GM23248 (cell line): Measurements from ENCODE around the gene OR2W1. TPM values are rescaled to one million over a fixed set of nuclear protein-coding genes. Genes with fewer than 3 reads are reported as not detected.

Source experiments
- DNase-seq: peaks from one replicate; pipeline ENCODE4 v3.0.0-alpha.2; 2015
- H2AFZ ChIP-seq: fragments of 200-600 bp; sonication (generic); 2 replicates; pipeline ENCODE4 v1.6.1; 2016; ENCODE audit warnings: antibody characterized with exemption
- H3F3A ChIP-seq: fragments of 200-600 bp; sonication (generic); 2 replicates; pipeline ENCODE4 v1.6.1; 2016; ENCODE audit warnings: mild to moderate bottlenecking, antibody characterized with exemption, mixed run types; ENCODE audit not compliant: insufficient read depth
- H3K27ac ChIP-seq: fragments of 200-600 bp; sonication (generic); 2 replicates; pipeline ENCODE4 v1.5.1; 2016; ENCODE audit warnings: mild to moderate bottlenecking
- H3K27me3 ChIP-seq: fragments of 200-600 bp; sonication (generic); replicated peaks from 2 replicates; pipeline ENCODE4 v1.6.1; 2016; ENCODE audit warnings: mild to moderate bottlenecking; ENCODE audit not compliant: insufficient read depth
- H3K36me3 ChIP-seq: fragments of 200-600 bp; sonication (generic); 2 replicates; pipeline ENCODE4 v1.6.1; 2016; ENCODE audit warnings: low read depth, mild to moderate bottlenecking
- H3K4me1 ChIP-seq: fragments of 200-600 bp; sonication (generic); 2 replicates; pipeline ENCODE4 v1.6.1; 2016; ENCODE audit warnings: mild to moderate bottlenecking; ENCODE audit not compliant: insufficient read depth
- H3K4me2 ChIP-seq: fragments of 200-600 bp; sonication (generic); one replicate; pipeline ENCODE4 v1.6.1; 2016; ENCODE audit warnings: mild to moderate bottlenecking; ENCODE audit not compliant: unreplicated experiment
- H3K4me3 ChIP-seq: fragments of 200-600 bp; sonication (generic); 2 replicates; pipeline ENCODE4 v1.5.1; 2016; ENCODE audit warnings: mild to moderate bottlenecking
- H3K79me2 ChIP-seq: fragments of 200-600 bp; sonication (generic); 2 replicates; pipeline ENCODE4 v1.6.1; 2016; ENCODE audit warnings: mild to moderate bottlenecking; ENCODE audit not compliant: insufficient read depth
- H3K9ac ChIP-seq: fragments of 200-600 bp; sonication (generic); 2 replicates; pipeline ENCODE4 v1.6.1; 2016; ENCODE audit warnings: mild to moderate bottlenecking
- H3K9me2 ChIP-seq: fragments of 200-600 bp; sonication (generic); 2 replicates; pipeline ENCODE4 v1.6.1; 2016; ENCODE audit warnings: mixed run types, mild to moderate bottlenecking, moderate library complexity; ENCODE audit not compliant: insufficient read depth
- H3K9me3 ChIP-seq: fragments of 200-600 bp; sonication (generic); one replicate; pipeline ENCODE4 v1.6.1; 2017; ENCODE audit warnings: low read depth
- H4K20me1 ChIP-seq: fragments of 200-600 bp; sonication (generic); 2 replicates; pipeline ENCODE4 v1.6.0; 2016; ENCODE audit not compliant: insufficient read depth
- EZH2 ChIP-seq: fragments of 200-600 bp; sonication (generic); IDR thresholded peaks from 2 replicates; pipeline ENCODE4 v1.6.1; 2018; ENCODE audit warnings: antibody characterized with exemption, mild to moderate bottlenecking; ENCODE audit not compliant: insufficient read depth, poor library complexity, severe bottlenecking
- EZH2phosphoT487 ChIP-seq: fragments of 200-600 bp; sonication (generic); IDR thresholded peaks from 2 replicates; pipeline ENCODE4 v1.6.1; 2018; ENCODE audit warnings: antibody characterized with exemption, moderate library complexity, mild to moderate bottlenecking, low read depth; ENCODE audit not compliant: insufficient read depth
- WGBS, 2 experiments: methylation state at CpG; one replicate each; pipeline ENCODE4 v1.1.6; 2015 to 2017; ENCODE audit warnings: low lambda C conversion rate in 2 of 2, low coverage in 1 of 2; ENCODE audit errors: missing lambda C conversion rate in 2 of 2; 5-methylcytosine and 5-hydroxymethylcytosine counted together
- in situ Hi-C: fragments of 300-500 bp; cut with MboI; formaldehyde crosslinking; loops from 2 replicates; pipeline ENCODE4 v1.15.0; 2020
- polyA plus RNA-seq: library from polyadenylated mRNA; unstranded; fragments of >200 nt; fragmentation: Nextera tagmentation; extraction: Ambion mirVana; gene quantifications from 2 replicates; pipeline ENCODE4 v1.2.1, GENCODE V29; 2016
- total RNA-seq: library from RNA; depleted of rRNA; stranded (reverse); fragments of >200 nt; shearing (Covaris generic); gene quantifications from 2 replicates; pipeline ENCODE4 v1.2.3, GENCODE V29; 2014; rRNA removed

Gene OR2W1
- total and polyA plus RNA-seq, 2 experiments from 2014 or later: not detected

- Histone ChIP-seq H3K9me3 (no peaks in the 10 kb centered on the region), H3K27me3 (no peaks in the 10 kb centered on the region), H3K36me3 (no peaks in the 10 kb centered on the region), H3K9me2 (no peaks in the 10 kb centered on the region), H3K27ac (no peak overlapping the region), H3K9ac (no peak overlapping the region), H4K20me1 (no peaks in the 10 kb centered on the region), H3K4me2 (no peak overlapping the region), H3K4me1 (peaks cover 6% of the 10 kb centered on the region; the same call in 1 of the 2 replicates), H2AFZ (no peak overlapping the region), H3K79me2 (no peaks in the 10 kb centered on the region), H3F3A (no peaks in the 10 kb centered on the region), H3K4me3 (no peak overlapping the region)
- DNase-seq: no peak
- in situ Hi-C loops: no loop called here
- no peak for TF ChIP-seq EZH2
- no peak for TF ChIP-seq EZH2phosphoT487
- 71 to 78% methylated on average over 2 of the region's 2 CpGs for WGBS, 2 experiments
Observed at GRCh38 chr6:29008089-29008488, 36.9 kb downstream of the OR2W1 start.

- in situ Hi-C loops: no loop called here
- peak; percentile 84 for DNase-seq
- H3K9me2 ChIP-seq: no peaks in the 10 kb centered on the region
- no peak within 1 kb of the TSS for H3K27ac ChIP-seq
- no peaks in the 10 kb centered on the region for H3K27me3 ChIP-seq
- peaks cover 6% of the 10 kb centered on the region; the same call in 1 of the 2 replicates for H3K4me1 ChIP-seq
- TF ChIP-seq EZH2phosphoT487: no peak
- no peak for TF ChIP-seq EZH2
- H3K9ac ChIP-seq: peak within 1 kb of the TSS; percentile 65
- no peaks in the 10 kb centered on the region for H3K9me3 ChIP-seq
- H3K4me3 ChIP-seq: peak within 1 kb of the TSS; percentile 84
- H2AFZ ChIP-seq: peak within 1 kb of the TSS; percentile 90
- H3K79me2 ChIP-seq: no peaks in the 10 kb centered on the region
- peak within 1 kb of the TSS; percentile 73 for H3K4me2 ChIP-seq
- H3K36me3 ChIP-seq: no peaks in the 10 kb centered on the region
- 8 to 9% methylated on average over 28 to 29 of the region's 29 CpGs for WGBS, 2 experiments
- no peaks in the 10 kb centered on the region for H4K20me1 ChIP-seq
- no peaks in the 10 kb centered on the region for H3F3A ChIP-seq
Observed at GRCh38 chr6:29005183-29005885, 39.6 kb downstream of the OR2W1 start, which contains the start of gene ZNF311. ZNF311 (minus strand) TSS chr6:29005315; CDS start chr6:29003954, 1,361 bp downstream.

- peak; percentile 49 for DNase-seq
- WGBS, 2 experiments: 47 to 51% methylated on average over 2 of the region's 2 CpGs
- in situ Hi-C loops: no loop called here
Observed at GRCh38 chr6:28996844-28997510, 48.0 kb downstream of the OR2W1 start.

GRCh38 chr6:28995093-28995650 is 49.8 kb downstream of the OR2W1 start:
- Histone ChIP-seq H3K9me3 (no peaks in the 10 kb centered on the region), H3F3A (peaks cover 11% of the 10 kb centered on the region; the same call in 1 of the 2 replicates), H3K9me2 (no peaks in the 10 kb centered on the region), H2AFZ (no peak overlapping the region), H3K36me3 (no peaks in the 10 kb centered on the region), H3K27me3 (no peaks in the 10 kb centered on the region), H3K4me3 (no peak overlapping the region), H4K20me1 (no peaks in the 10 kb centered on the region), H3K4me1 (no peaks in the 10 kb centered on the region), H3K4me2 (no peak overlapping the region), H3K79me2 (no peaks in the 10 kb centered on the region), H3K9ac (no peak overlapping the region), H3K27ac (no peak overlapping the region)
- TF ChIP-seq EZH2 (no peak), EZH2phosphoT487 (no peak)
- DNase-seq: no peak
- 85 to 86% methylated on average over 8 of the region's 8 CpGs for WGBS, 2 experiments
- in situ Hi-C loops: no loop called here

More at GRCh38 chr6:28996844-28997510, 48.0 kb downstream of the OR2W1 start:
- no peaks in the 10 kb centered on the region for H3K36me3 ChIP-seq
- no peak overlapping the region for H3K27ac ChIP-seq
- H3K4me2 ChIP-seq: no peak overlapping the region
- peaks cover 11% of the 10 kb centered on the region; the same call in 1 of the 2 replicates for H3F3A ChIP-seq
- no peak for TF ChIP-seq EZH2phosphoT487
- H2AFZ ChIP-seq: no peak overlapping the region
- no peaks in the 10 kb centered on the region for H3K9me2 ChIP-seq
- H3K4me1 ChIP-seq: no peaks in the 10 kb centered on the region
- no peaks in the 10 kb centered on the region for H4K20me1 ChIP-seq
- H3K9me3 ChIP-seq: no peaks in the 10 kb centered on the region
- no peak overlapping the region for H3K4me3 ChIP-seq
- H3K9ac ChIP-seq: no peak overlapping the region
- H3K79me2 ChIP-seq: no peaks in the 10 kb centered on the region
- H3K27me3 ChIP-seq: no peaks in the 10 kb centered on the region

Other genes with a start within 250 kb of the OR2W1 start
- 56.1 and 67.7 TPM in 2 replicates for gene TRIM27, start 121.2 kb downstream of the OR2W1 start, total RNA-seq
- gene TRIM27, start 121.2 kb downstream of the OR2W1 start, polyA plus RNA-seq: 40.2 and 42.1 TPM in 2 replicates
- 0.54 and 0.76 TPM in 2 replicates for gene ZNF311, start 39.9 kb downstream of the OR2W1 start, total RNA-seq
- 0.67 and 0.93 TPM in 2 replicates for gene ZNF311, start 39.9 kb downstream of the OR2W1 start, polyA plus RNA-seq
- not detected in 2 replicates for gene OR2B3, start 42.1 kb upstream of the OR2W1 start, total RNA-seq
- gene OR2B3, start 42.1 kb upstream of the OR2W1 start, polyA plus RNA-seq: not detected in 2 replicates
- not detected in 2 replicates for gene OR2J1, start 54.3 kb upstream of the OR2W1 start, total RNA-seq
- not detected in 2 replicates for gene OR2J1, start 54.3 kb upstream of the OR2W1 start, polyA plus RNA-seq
- gene OR2J3, start 62.9 kb upstream of the OR2W1 start, total RNA-seq: not detected in 2 replicates
- not detected in 2 replicates for gene OR2J3, start 62.9 kb upstream of the OR2W1 start, polyA plus RNA-seq
- not detected in 2 replicates for gene OR2J2, start 125.7 kb upstream of the OR2W1 start, total RNA-seq
- not detected in 2 replicates for gene OR2J2, start 125.7 kb upstream of the OR2W1 start, polyA plus RNA-seq